Suprapubic skin (tissue), 4 donors: ENCODE measurements around the gene DPH5. TPM values are rescaled to one million over a fixed set of nuclear protein-coding genes. Genes with fewer than 3 reads are reported as not detected.

Experiments
- DNase-seq, 2 donors: peaks; one replicate each; pipeline ENCODE4 v3.0.0-alpha.2; 2019; ENCODE audit warnings: low spot score in 2 of 2
- H3K27ac ChIP-seq: fragments of 200-600 bp; sonication (generic); one replicate; pipeline ENCODE4 v1.5.1; 2019
- H3K27me3 ChIP-seq: fragments of 200-600 bp; sonication (generic); one replicate; pipeline ENCODE4 v1.5.1; 2019
- H3K36me3 ChIP-seq: fragments of 200-600 bp; sonication (generic); one replicate; pipeline ENCODE4 v1.5.1; 2019
- H3K4me1 ChIP-seq: fragments of 200-600 bp; sonication (generic); one replicate; pipeline ENCODE4 v1.5.1; 2019
- H3K4me3 ChIP-seq: fragments of 200-600 bp; sonication (generic); one replicate; pipeline ENCODE4 v1.5.1; 2019; ENCODE audit warnings: mild to moderate bottlenecking
- H3K9me3 ChIP-seq: fragments of 200-600 bp; sonication (generic); one replicate; pipeline ENCODE4 v1.5.1; 2019
- CTCF ChIP-seq, 2 donors: fragments of 200-600 bp in 1 of 2; fragments of 450-650 bp in 1 of 2; sonication (generic) in 1 of 2; IDR thresholded peaks; one replicate each; pipeline ENCODE4 v1.5.1; 2016 to 2019; ENCODE audit warnings: antibody characterized with exemption in 2 of 2, mild to moderate bottlenecking in 1 of 2, moderate library complexity in 1 of 2
- EP300 ChIP-seq: sonication (generic); formaldehyde crosslinking; IDR thresholded peaks from one replicate; pipeline ENCODE4 v1.6.1; 2017; ENCODE audit warnings: antibody characterized with exemption
- POLR2A ChIP-seq, 2 donors: fragments of 450-650 bp; IDR thresholded peaks; one replicate each; pipeline ENCODE4 v1.6.1; 2017; ENCODE audit warnings: antibody characterized with exemption in 2 of 2, mild to moderate bottlenecking in 2 of 2, moderate library complexity in 2 of 2
- POLR2AphosphoS5 ChIP-seq, 3 donors: sonication (generic); formaldehyde crosslinking; IDR thresholded peaks; one replicate each; pipeline ENCODE4 v1.6.1; 2017; ENCODE audit warnings: antibody characterized with exemption in 3 of 3
- WGBS: methylation state at CpG from one replicate; pipeline ENCODE4 v1.1.5; 2018; 5-methylcytosine and 5-hydroxymethylcytosine counted together
- total RNA-seq, 4 donors: library from RNA; depleted of rRNA; stranded (reverse); fragments of >200 nt; gene quantifications; one replicate each; pipeline ENCODE4 v1.1.0, GENCODE V29; 2016

DPH5 gene
- total RNA-seq, 4 donors from 2014 or later = 15.8 to 29.8 (median 24.3) TPM

- no peak overlapping the region for H3K4me3 ChIP-seq
- peaks cover 23% of the 10 kb centered on the region for H3K4me1 ChIP-seq
- TF ChIP-seq EP300 = no peak
- no peak for TF ChIP-seq CTCF (IDR thresholded peaks at IDR 0.05)
- TF ChIP-seq POLR2A (IDR thresholded peaks at IDR 0.05) = no peak
- TF ChIP-seq POLR2AphosphoS5 (IDR thresholded peaks at IDR 0.05) = no peak
- H3K27me3 ChIP-seq = no peaks in the 10 kb centered on the region
- peak overlapping the region; percentile 32 for H3K27ac ChIP-seq
- peaks cover 4% of the 10 kb centered on the region for H3K36me3 ChIP-seq
- H3K9me3 ChIP-seq = no peaks in the 10 kb centered on the region
- DNase-seq = no peak
- 57% methylated on average over 1 of the region's 1 CpG for WGBS
These were observed 22.5 kb downstream of the DPH5 start for GRCh38 chr1:101003012-101003650.

GRCh38 chr1:101002551-101002950, 23.0 kb downstream of the DPH5 start:
- peak overlapping the region; percentile 32 for H3K27ac ChIP-seq
- peaks cover 23% of the 10 kb centered on the region for H3K4me1 ChIP-seq
- no peaks in the 10 kb centered on the region for H3K27me3 ChIP-seq
- no peak for TF ChIP-seq POLR2A (IDR thresholded peaks at IDR 0.05)
- no peak for TF ChIP-seq POLR2AphosphoS5 (IDR thresholded peaks at IDR 0.05)
- no peak for TF ChIP-seq CTCF (IDR thresholded peaks at IDR 0.05)
- TF ChIP-seq EP300 = no peak
- no peaks in the 10 kb centered on the region for H3K9me3 ChIP-seq
- no peak for DNase-seq
- 30% methylated on average over 2 of the region's 2 CpGs for WGBS
- H3K4me3 ChIP-seq = no peak overlapping the region
- peaks cover 4% of the 10 kb centered on the region for H3K36me3 ChIP-seq

- Histone ChIP-seq H3K27me3 (no peaks in the 10 kb centered on the region), H3K27ac (no peak overlapping the region), H3K9me3 (no peaks in the 10 kb centered on the region), H3K4me1 (peaks cover 23% of the 10 kb centered on the region), H3K36me3 (peaks cover 4% of the 10 kb centered on the region), H3K4me3 (no peak overlapping the region)
- 90% methylated on average over 2 of the region's 2 CpGs for WGBS
- DNase-seq = no peak
- TF ChIP-seq POLR2AphosphoS5 (IDR thresholded peaks at IDR 0.05) (no peak), POLR2A (IDR thresholded peaks at IDR 0.05) (no peak), EP300 (no peak), CTCF (IDR thresholded peaks at IDR 0.05) (no peak)
These were observed 25.3 kb downstream of the DPH5 start for GRCh38 chr1:101000131-101000873.

GRCh38 chr1:100998426-100998825, 27.2 kb downstream of the DPH5 start:
- Histone ChIP-seq H3K4me1 (peaks cover 13% of the 10 kb centered on the region), H3K9me3 (no peaks in the 10 kb centered on the region), H3K36me3 (peaks cover 4% of the 10 kb centered on the region), H3K27me3 (no peaks in the 10 kb centered on the region), H3K27ac (no peak overlapping the region), H3K4me3 (no peak overlapping the region)
- TF ChIP-seq EP300 (no peak), CTCF (IDR thresholded peaks at IDR 0.05) (no peak), POLR2A (IDR thresholded peaks at IDR 0.05) (no peak), POLR2AphosphoS5 (IDR thresholded peaks at IDR 0.05) (no peak)
- 92% methylated on average over 1 of the region's 1 CpG for WGBS
- DNase-seq = no peak

- peaks cover 9% of the 10 kb centered on the region for H3K36me3 ChIP-seq
- H3K4me1 ChIP-seq = no peaks in the 10 kb centered on the region
- no peaks in the 10 kb centered on the region for H3K27me3 ChIP-seq
- TF ChIP-seq POLR2AphosphoS5 (IDR thresholded peaks at IDR 0.05) = no peak
- WGBS = 60% methylated on average over 4 of the region's 4 CpGs
- H3K9me3 ChIP-seq = no peaks in the 10 kb centered on the region
- no peak overlapping the region for H3K27ac ChIP-seq
- no peak for DNase-seq
- no peak overlapping the region for H3K4me3 ChIP-seq
These were observed 30.2 kb downstream of the DPH5 start for GRCh38 chr1:100995198-100995988.
